NCI-H345 treated with DMSO at 0.1 percent for 48 hours (cell line): ENCODE data around the gene KRTAP10-2.

Experiments
- DNase-seq: peaks from one replicate; lab custom pipeline; 2025; ENCODE audit not compliant: unreplicated experiment; lab: John Stamatoyannopoulos, UW

Gene KRTAP10-2

DNA sequence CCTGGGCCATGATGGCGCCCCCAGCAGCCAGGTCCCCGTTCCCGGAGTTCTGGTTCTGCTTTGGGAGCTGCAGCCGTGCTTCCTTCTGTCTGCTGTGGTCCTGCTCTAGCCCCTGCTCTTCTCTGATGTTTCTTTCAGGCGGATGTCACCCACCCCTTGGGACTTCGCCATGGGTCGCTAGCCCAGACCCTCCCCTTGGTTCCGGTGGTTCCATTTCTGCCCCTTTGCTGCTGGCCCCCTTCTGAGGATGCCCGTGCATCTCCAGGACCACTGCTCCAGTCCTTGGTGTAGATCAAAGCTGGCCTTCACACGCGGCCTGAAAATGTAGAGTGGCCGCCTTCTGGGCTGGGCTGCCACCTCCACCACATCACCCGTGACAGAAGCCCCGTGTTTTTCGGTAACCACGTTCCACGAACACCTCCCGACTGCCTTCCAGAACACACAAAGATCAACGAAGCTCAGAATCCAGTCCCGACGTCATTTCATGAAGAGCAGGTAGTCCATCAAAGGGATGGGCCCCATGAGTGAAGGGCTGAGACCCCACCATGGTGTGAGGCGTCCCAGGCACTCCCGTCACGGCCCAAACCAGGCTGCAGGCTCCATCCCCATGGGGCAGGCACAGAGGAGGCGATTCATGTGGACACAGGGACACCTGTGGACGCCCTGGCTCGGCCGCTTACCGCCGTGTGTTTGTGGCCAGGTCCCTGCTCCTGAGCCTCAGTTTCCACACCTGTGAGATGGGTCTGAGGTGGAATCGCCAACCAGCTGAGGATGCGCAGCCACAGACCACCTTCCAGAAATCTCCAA, 35.7 kb downstream of the KRTAP10-2 start:
- DNase-seq, result no peak

DNA sequence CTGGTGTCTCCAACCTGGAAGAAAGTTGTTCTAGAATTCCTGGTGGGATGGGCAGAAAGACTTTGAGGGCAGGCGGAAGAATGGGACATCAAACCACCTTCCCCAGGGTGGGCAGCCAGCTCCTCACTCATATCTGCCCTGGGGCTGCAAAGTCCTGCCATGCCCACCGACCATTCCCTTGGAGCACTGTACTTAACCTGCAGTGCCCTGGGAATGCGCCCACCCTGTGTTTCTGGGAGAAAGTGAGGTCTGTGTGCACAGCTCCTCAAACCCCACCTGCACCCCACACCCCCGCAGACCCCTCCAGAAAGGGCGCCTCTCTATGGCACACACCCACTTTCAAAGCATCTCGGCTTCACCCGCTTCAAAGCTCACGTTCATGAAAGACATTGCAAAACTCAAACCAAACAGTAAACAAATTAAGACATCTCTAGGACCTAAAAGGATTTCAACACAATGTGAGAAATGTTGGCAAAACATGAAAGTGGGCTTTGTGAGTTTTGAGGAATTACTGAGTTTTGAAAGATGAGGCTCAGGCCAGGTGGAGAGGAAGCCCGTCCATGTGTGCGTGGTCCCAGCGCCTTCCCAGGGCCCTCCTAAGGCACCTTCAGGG, 36.5 kb downstream of the KRTAP10-2 start:
- no peak for DNase-seq

GRCh38 chr21:44514218-44514520, 37.1 kb downstream of the KRTAP10-2 start:
- DNase-seq, result no peak

GRCh38 chr21:44513389-44514217, 37.7 kb downstream of the KRTAP10-2 start:
- peak; percentile 74 for DNase-seq

DNA sequence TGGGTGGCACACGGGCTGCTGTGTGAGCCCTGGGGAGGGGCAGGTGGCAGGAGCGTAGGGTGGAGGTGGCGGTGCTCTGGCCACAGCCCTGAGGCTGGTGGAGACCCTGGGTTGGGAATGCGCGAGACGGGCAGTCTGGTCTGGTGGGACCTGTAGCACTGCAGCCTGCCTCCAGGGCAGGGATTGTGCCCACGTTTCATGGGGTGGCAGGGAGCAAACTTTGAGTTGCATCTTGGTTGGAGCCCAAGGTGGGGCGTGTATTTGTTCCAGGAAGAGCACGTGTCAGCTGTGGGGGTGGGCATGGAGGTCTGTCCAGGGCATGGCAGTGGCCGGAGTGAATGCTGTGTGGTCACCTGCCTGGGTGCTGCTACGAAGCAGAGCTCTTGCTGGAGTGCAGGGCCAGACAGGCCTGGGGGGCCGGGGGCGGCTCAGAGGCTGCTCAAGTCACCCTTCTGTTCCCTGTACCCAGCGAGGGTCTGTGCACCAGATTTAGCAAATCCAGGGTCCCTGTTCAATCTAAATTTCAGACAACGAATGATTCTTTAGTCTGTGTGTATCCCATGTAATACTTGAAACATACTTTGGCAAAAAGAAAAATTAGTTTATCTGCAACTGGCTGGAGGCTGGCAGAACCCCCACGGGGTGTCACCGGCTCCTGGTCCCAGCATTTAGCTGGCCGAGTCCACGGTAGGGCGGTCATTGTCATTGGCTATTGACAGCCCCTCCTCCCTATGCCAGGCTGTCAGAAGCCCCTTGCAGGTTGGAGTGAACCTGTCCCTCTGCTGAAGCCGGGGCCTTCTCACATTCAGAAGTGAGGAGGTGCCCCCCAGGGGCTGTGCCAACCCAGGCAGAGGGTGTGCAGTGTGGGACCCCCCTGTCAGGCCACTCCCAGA, 38.6 kb downstream of the KRTAP10-2 start:
- DNase-seq, result no peak

GRCh38 chr21:44511938-44512275, 39.4 kb downstream of the KRTAP10-2 start:
- DNase-seq, result no peak

GRCh38 chr21:44511219-44511937, 39.9 kb downstream of the KRTAP10-2 start:
- DNase-seq, result no peak

- DNase-seq, result peak; percentile 11
These were observed 40.6 kb downstream of the KRTAP10-2 start for GRCh38 chr21:44510508-44511218.

- DNase-seq, result no peak
These were observed 41.2 kb downstream of the KRTAP10-2 start for GRCh38 chr21:44510109-44510507.

DNA sequence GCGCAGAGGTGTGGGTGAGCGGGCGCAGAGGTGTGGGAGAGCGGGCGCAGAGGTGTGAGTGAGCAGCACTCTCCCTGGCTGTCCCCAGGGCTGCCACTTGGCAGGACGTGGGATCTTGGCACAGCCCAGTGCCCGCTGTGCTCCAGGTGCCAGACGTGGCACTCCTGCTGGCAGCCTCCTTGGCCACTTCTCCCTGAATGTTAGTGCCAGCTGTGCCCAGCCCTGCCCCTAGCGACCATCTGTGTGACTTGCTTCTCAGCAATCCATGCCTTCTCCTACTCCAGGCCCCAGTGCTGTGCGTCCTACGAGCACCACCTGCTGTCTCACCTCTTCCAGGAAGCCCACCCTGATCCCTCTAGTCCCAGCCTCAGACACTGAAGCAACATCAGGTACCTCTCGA, 41.8 kb downstream of the KRTAP10-2 start:
- DNase-seq, result no peak

DNA sequence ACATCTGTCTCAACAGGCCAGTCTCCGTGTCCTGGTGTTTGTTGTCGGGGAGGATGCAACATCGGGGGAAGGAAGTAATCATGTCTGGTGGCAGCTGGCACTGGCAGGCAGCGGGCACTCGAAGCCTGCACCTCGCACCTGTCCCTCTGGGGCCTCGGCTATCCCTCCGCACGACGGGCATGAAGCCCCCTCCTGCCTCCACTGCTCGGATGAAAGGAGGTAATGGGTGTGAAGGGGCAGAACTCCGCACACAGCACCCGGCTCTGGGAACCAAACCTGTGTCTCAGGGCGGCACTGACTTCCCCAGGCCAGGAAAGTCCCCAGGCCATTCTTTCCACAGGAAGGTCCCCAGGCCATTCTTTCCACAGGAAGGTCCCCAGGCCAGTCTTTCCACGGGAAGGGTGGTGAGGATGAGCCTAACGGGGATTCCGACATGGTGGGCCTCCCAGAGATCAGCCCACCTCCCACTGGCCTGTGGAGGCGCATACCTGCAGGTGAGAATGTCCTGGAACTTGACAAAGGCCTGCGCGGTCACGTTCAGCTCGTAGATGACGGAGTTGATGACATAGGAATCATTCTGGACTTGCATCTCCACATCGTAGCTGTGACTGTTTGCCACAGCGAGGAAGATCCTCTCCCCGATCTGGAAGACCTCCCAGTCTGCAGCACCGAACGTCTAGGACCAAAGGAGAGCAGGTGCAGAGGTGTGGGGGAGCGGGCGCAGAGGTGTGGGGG, 42.4 kb downstream of the KRTAP10-2 start:
- DNase-seq, result no peak

- no peak for DNase-seq
These were observed 42.9 kb downstream of the KRTAP10-2 start for GRCh38 chr21:44508426-44508710.

GRCh38 chr21:44507673-44508425, 43.5 kb downstream of the KRTAP10-2 start:
- DNase-seq, result no peak

GRCh38 chr21:44506279-44507255, 44.7 kb downstream of the KRTAP10-2 start:
- DNase-seq, result no peak

DNA sequence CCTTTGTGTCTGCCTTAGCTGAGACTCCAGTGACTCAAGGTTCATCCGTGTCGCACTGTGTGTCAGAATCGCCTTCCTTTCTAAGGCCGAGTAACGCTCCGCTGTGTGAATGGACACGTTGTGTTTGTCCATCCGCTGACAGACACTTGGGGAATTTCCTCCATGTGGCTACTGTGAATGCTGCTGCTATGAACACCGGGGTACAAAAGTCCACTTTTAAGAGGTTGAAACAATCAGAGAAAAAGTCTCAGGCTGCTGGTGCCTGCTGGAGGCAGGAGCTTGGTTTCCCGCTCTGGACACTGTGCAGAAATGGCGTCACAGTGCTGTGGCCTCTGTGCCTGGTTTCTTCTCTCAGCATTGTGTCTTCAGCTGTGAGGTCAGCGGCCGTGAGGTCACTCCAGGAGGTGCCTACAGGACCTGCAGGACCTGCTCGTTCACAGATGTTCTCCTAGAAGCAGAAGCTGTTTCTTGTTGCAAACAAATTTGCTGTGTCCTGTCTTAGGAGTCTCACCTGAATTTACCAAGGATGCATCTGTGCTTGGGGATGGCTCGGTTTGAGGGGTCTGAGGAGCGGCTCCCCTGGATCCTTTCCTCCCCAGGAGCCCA, 45.5 kb downstream of the KRTAP10-2 start:
- no peak for DNase-seq

GRCh38 chr21:44503901-44504399, 47.4 kb downstream of the KRTAP10-2 start:
- DNase-seq, result no peak
